Measurements from ENCODE around the gene M1AP.

DNA sequence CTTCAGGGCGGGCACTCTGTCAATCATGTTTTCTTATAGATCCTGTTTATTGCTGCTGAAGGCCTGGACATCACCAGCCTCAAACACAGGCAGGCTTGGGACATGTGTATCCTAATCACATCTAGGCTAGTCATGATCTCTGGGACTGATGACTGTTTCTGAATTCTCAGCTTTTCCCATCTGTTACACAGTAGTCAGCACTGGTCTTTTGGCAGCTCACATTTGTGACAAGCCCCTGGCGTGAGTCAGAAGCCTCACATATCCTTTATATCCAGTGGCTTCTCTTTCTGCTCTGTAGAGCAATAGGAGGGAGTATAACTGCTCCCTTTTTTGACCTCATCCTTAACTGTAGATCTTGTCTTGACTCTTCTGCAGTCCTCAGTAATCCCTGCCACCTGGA lies 10.4 kb upstream of the M1AP start:
- TF ChIP-seq POLR2A (IDR thresholded peaks at IDR 0.05; ENCODE audit: low read depth, low read length) (no peak), NFE2L2 (IDR thresholded peaks at IDR 0.05; ENCODE audit: low read depth, low read length) (no peak), MXI1 (IDR thresholded peaks at IDR 0.05; ENCODE audit: borderline replicate concordance, low read depth, low read length) (no peak), CEBPB (IDR thresholded peaks at IDR 0.05; ENCODE audit: low read depth, low read length) (no peak), MAFK (IDR thresholded peaks at IDR 0.05; ENCODE audit: low read depth, low read length) (peak; percentile 27; the same call in 1 of the 2 replicates), RCOR1 (IDR thresholded peaks at IDR 0.05; ENCODE audit: insufficient replicate concordance, low read length) (no peak), MAZ (IDR thresholded peaks at IDR 0.05; ENCODE audit: borderline replicate concordance, low read depth, low read length) (no peak), CHD1 (IDR thresholded peaks at IDR 0.05; ENCODE audit: low read depth, low read length) (no peak), RAD21 (IDR thresholded peaks at IDR 0.05; ENCODE audit: low read length) (no peak), FOS (IDR thresholded peaks at IDR 0.05; ENCODE audit: low read depth, low read length) (no peak), SMC3 (IDR thresholded peaks at IDR 0.05; ENCODE audit: low read depth, low read length) (no peak)
- TF ChIP-seq, protein P1, sequence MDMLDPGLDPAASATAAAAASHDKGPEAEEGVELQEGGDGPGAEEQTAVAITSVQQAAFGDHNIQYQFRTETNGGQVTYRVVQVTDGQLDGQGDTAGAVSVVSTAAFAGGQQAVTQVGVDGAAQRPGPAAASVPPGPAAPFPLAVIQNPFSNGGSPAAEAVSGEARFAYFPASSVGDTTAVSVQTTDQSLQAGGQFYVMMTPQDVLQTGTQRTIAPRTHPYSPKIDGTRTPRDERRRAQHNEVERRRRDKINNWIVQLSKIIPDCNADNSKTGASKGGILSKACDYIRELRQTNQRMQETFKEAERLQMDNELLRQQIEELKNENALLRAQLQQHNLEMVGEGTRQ (IDR thresholded peaks at IDR 0.05; ENCODE audit: low read depth, low read length) = no peak
- TF ChIP-seq, protein P2, sequence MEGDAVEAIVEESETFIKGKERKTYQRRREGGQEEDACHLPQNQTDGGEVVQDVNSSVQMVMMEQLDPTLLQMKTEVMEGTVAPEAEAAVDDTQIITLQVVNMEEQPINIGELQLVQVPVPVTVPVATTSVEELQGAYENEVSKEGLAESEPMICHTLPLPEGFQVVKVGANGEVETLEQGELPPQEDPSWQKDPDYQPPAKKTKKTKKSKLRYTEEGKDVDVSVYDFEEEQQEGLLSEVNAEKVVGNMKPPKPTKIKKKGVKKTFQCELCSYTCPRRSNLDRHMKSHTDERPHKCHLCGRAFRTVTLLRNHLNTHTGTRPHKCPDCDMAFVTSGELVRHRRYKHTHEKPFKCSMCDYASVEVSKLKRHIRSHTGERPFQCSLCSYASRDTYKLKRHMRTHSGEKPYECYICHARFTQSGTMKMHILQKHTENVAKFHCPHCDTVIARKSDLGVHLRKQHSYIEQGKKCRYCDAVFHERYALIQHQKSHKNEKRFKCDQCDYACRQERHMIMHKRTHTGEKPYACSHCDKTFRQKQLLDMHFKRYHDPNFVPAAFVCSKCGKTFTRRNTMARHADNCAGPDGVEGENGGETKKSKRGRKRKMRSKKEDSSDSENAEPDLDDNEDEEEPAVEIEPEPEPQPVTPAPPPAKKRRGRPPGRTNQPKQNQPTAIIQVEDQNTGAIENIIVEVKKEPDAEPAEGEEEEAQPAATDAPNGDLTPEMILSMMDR (conservative IDR thresholded peaks at IDR 0.05; ENCODE audit: low read depth, low read length) = no peak
- TF ChIP-seq, protein P3, sequence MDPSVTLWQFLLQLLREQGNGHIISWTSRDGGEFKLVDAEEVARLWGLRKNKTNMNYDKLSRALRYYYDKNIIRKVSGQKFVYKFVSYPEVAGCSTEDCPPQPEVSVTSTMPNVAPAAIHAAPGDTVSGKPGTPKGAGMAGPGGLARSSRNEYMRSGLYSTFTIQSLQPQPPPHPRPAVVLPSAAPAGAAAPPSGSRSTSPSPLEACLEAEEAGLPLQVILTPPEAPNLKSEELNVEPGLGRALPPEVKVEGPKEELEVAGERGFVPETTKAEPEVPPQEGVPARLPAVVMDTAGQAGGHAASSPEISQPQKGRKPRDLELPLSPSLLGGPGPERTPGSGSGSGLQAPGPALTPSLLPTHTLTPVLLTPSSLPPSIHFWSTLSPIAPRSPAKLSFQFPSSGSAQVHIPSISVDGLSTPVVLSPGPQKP (IDR thresholded peaks at IDR 0.05; ENCODE audit: borderline replicate concordance, low read depth, low read length) = no peak
